HL-60 (cell line): ENCODE measurements around the gene MAD2L2.

Experiments
- DNase-seq, 2 experiments: peaks; one replicate each; pipeline ENCODE4 v3.0.0-alpha.2; 2010 to 2020; ENCODE audit warnings: low read depth in 1 of 2, low spot score in 1 of 2
- H3K27ac ChIP-seq: fragments of 250-450 bp; sonication (Bioruptor Pico); replicated peaks from 2 replicates; pipeline ENCODE4 v1.5.1; 2020; ENCODE audit warnings: mild to moderate bottlenecking, moderate library complexity
- H3K27me3 ChIP-seq: fragments of 250-450 bp; sonication (Bioruptor Pico); 2 replicates; pipeline ENCODE4 v1.5.1; 2021; ENCODE audit warnings: mild to moderate bottlenecking, moderate library complexity; ENCODE audit not compliant: insufficient read depth, poor library complexity, severe bottlenecking
- H3K4me3 ChIP-seq: replicated peaks from 2 replicates; pipeline ENCODE4 v1.5.1; 2011; ENCODE audit warnings: mild to moderate bottlenecking, control low read depth, low read length; ENCODE audit not compliant: insufficient read depth
- CTCF ChIP-seq: IDR thresholded peaks from one replicate; pipeline ENCODE4 v1.5.1; 2011; ENCODE audit warnings: low read length, control low read depth, inconsistent platforms; ENCODE audit not compliant: insufficient read depth
- GABPA ChIP-seq: IDR thresholded peaks from 2 replicates; pipeline ENCODE4 v1.6.1; 2012; ENCODE audit warnings: low read depth
- POLR2AphosphoS5 ChIP-seq: IDR thresholded peaks from 2 replicates; pipeline ENCODE4 v1.6.1; 2012; ENCODE audit warnings: low read depth
- REST ChIP-seq: IDR thresholded peaks from 2 replicates; pipeline ENCODE4 v1.6.1; 2012; ENCODE audit warnings: low read depth; ENCODE audit not compliant: insufficient replicate concordance
- SPI1 ChIP-seq: IDR thresholded peaks from 2 replicates; pipeline ENCODE4 v1.6.1; 2012; ENCODE audit warnings: low read depth, mild to moderate bottlenecking, borderline replicate concordance

MAD2L2 gene

GRCh38 chr1:11701981-11702803, 21.2 kb upstream of the MAD2L2 start:
- Histone ChIP-seq H3K27me3 (no peaks in the 10 kb centered on the region), H3K27ac (no peak overlapping the region), H3K4me3 (no peak overlapping the region)
- no peak for DNase-seq
- TF ChIP-seq CTCF (no peak), POLR2AphosphoS5 (no peak), SPI1 (no peak), GABPA (no peak), REST (no peak)

- Histone ChIP-seq H3K27ac (no peak overlapping the region), H3K27me3 (no peaks in the 10 kb centered on the region), H3K4me3 (no peak overlapping the region)
- DNase-seq, result no peak
- TF ChIP-seq GABPA (no peak), REST (no peak), CTCF (no peak)
Measured at GRCh38 chr1:11701551-11701961, 20.6 kb upstream of the MAD2L2 start.

- no peaks in the 10 kb centered on the region for H3K27me3 ChIP-seq
- H3K27ac ChIP-seq, result no peak overlapping the region
Measured at GRCh38 chr1:11700601-11701467, 19.9 kb upstream of the MAD2L2 start.

More at GRCh38 chr1:11700601-11701467, 19.9 kb upstream of the MAD2L2 start:
- TF ChIP-seq REST, result no peak
- TF ChIP-seq SPI1, result no peak
- no peak for TF ChIP-seq GABPA
- no peak for TF ChIP-seq POLR2AphosphoS5
- TF ChIP-seq CTCF, result no peak
- no peak overlapping the region for H3K4me3 ChIP-seq
- no peak for DNase-seq
